Osteoblast (primary cell): ENCODE measurements around the gene ANO2. TPM values are rescaled to one million over a fixed set of nuclear protein-coding genes. Genes with fewer than 3 reads are reported as not detected.

ENCODE experiments used
- DNase-seq: peaks from one replicate; pipeline ENCODE4 v3.0.0; 2011; ENCODE audit warnings: low spot score, mixed read lengths; ENCODE audit not compliant: insufficient read length; ENCODE audit errors: missing footprints
- H2AFZ ChIP-seq: 2 replicates; pipeline ENCODE4 v1.6.0; 2011; ENCODE audit warnings: mild to moderate bottlenecking, low read length
- H3K27ac ChIP-seq: 2 replicates; pipeline ENCODE4 v1.5.1; 2011; ENCODE audit warnings: mild to moderate bottlenecking, low read depth, low read length, moderate library complexity
- H3K27me3 ChIP-seq: 2 replicates; pipeline ENCODE4 v1.6.0; 2012; ENCODE audit warnings: mild to moderate bottlenecking, control low read depth, inconsistent platforms, low read length, moderate library complexity; ENCODE audit not compliant: insufficient read depth
- H3K36me3 ChIP-seq: 2 replicates; pipeline ENCODE4 v1.5.1; 2011; ENCODE audit warnings: mild to moderate bottlenecking, low read length, control low read depth, moderate library complexity; ENCODE audit not compliant: insufficient read depth
- H3K4me1 ChIP-seq: 2 replicates; pipeline ENCODE4 v1.5.1; 2011; ENCODE audit warnings: mild to moderate bottlenecking, low read length, control low read depth, moderate library complexity; ENCODE audit not compliant: insufficient read depth
- H3K4me2 ChIP-seq: 2 replicates; pipeline ENCODE4 v1.6.0; 2011; ENCODE audit warnings: mild to moderate bottlenecking, low read length; ENCODE audit not compliant: insufficient read depth
- H3K4me3 ChIP-seq: fragments of 200-600 bp; sonication (generic); 3 replicates; pipeline ENCODE4 v1.5.1; 2012; ENCODE audit warnings: mild to moderate bottlenecking, low read length, inconsistent platforms; ENCODE audit not compliant: insufficient read depth
- H3K79me2 ChIP-seq: 2 replicates; pipeline ENCODE4 v1.6.0; 2012; ENCODE audit warnings: mild to moderate bottlenecking, low read length, control low read depth, inconsistent platforms; ENCODE audit not compliant: insufficient read depth
- H3K9me3 ChIP-seq: 2 replicates; pipeline ENCODE4 v1.5.1; 2011; ENCODE audit warnings: low read depth, low read length, control low read depth
- H4K20me1 ChIP-seq: 2 replicates; pipeline ENCODE4 v1.6.0; 2012; ENCODE audit warnings: mild to moderate bottlenecking, low read length, control low read depth; ENCODE audit not compliant: insufficient read depth
- total RNA-seq: library from RNA; depleted of rRNA; stranded (reverse); fragments of >200 nt; gene quantifications from 2 replicates; pipeline ENCODE4 v1.2.3, GENCODE V29; 2012
- TF ChIP-seq, protein P1 (sequence below): IDR thresholded peaks from 2 replicates; pipeline ENCODE4 v1.5.1; 2011; ENCODE audit warnings: mild to moderate bottlenecking, low read depth, low read length, moderate library complexity; ENCODE audit errors: extremely low read depth

ANO2 gene
- total RNA-seq, 1 donor: under 0.01 TPM

DNA sequence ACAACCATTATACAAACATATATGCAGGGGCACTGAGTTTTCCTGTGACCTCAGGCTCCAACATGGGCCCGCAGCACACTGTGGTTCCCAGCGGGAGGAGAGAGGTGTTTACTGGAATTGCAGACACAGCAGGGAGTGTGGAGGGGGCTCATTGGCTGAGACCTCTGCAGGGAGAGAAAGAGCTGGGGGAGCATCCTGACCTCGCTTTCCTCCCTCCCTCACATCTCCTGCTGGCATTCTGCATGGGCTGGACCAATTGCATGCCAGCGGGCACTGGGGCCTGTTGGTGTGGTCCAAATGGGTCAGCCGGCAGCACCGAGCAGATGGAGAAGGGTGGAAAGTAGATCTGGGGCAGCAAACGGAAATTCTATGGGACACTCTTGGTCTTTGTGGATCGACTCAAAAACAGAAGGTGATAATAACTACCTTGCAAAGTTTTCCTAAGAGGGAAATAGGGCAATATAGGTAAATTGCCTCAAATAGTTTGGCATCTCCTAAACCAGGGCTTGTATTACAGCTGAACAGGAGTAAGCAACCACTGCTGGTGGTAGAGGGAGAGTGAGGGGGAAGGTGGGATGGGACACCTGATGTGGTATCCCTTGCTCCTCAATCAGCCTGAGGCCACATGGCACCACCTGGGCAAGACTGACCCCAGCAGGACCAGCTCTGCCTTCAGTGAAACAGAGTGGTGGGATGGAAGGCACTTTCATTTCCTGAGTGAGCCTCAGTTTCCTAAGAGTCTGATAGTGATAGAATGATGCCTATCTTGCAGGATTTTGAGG lies 426.3 kb downstream of the ANO2 start:
- Histone ChIP-seq H3K36me3 (no peaks in the 10 kb centered on the region), H2AFZ (no peak overlapping the region), H3K79me2 (no peaks in the 10 kb centered on the region), H3K9me3 (no peaks in the 10 kb centered on the region), H3K4me3 (no peak overlapping the region), H3K27me3 (no peaks in the 10 kb centered on the region), H3K4me2 (no peak overlapping the region), H3K4me1 (no peaks in the 10 kb centered on the region), H3K27ac (no peak overlapping the region), H4K20me1 (no peaks in the 10 kb centered on the region)
- TF ChIP-seq, protein P1, sequence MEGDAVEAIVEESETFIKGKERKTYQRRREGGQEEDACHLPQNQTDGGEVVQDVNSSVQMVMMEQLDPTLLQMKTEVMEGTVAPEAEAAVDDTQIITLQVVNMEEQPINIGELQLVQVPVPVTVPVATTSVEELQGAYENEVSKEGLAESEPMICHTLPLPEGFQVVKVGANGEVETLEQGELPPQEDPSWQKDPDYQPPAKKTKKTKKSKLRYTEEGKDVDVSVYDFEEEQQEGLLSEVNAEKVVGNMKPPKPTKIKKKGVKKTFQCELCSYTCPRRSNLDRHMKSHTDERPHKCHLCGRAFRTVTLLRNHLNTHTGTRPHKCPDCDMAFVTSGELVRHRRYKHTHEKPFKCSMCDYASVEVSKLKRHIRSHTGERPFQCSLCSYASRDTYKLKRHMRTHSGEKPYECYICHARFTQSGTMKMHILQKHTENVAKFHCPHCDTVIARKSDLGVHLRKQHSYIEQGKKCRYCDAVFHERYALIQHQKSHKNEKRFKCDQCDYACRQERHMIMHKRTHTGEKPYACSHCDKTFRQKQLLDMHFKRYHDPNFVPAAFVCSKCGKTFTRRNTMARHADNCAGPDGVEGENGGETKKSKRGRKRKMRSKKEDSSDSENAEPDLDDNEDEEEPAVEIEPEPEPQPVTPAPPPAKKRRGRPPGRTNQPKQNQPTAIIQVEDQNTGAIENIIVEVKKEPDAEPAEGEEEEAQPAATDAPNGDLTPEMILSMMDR: no peak
- DNase-seq: no peak

DNA sequence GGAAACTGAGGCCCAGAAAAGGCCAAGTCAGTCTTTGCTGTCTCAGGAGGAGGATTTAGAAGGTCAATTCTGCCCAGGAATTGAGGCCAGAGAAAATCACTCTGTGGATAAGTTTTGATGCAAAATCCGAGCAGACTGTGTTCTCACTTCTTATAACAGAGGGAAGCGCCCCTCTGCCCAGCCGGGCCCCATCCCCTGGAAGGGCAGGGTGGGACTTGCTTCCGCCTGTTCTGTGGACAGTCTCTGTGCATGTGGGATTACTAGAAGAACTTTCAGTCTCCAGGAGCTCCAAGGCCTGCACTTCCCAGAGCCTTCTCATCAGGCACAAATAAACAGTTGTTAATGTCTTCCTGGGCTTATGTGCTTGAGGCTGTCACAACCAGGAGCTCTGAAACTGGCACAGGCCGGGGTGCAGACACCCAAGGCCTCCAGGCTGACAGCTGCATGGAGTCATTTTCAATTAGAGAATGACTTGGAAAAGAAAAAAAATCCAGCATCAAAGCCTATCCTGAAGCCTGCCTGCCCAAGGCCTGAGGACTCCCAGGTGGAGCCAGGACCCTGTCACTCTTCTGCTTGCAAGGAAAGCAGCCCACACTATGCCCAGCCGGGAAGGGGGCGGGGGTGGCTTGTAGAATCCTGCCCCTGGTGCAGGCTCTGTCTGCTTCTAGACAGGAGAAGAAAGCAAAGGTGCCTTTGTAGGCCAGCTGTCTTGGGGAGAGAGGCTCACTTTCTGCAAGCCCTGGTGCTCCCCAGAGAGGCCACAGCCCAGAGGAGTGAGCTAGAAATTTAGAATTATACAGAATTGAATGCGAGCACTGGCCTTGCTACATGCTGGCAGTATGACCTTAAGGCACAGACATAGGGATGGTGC lies 428.5 kb downstream of the ANO2 start:
- no peaks in the 10 kb centered on the region for H3K27me3 ChIP-seq
- H3K79me2 ChIP-seq: no peaks in the 10 kb centered on the region
- H3K4me2 ChIP-seq: no peak overlapping the region
- no peaks in the 10 kb centered on the region for H4K20me1 ChIP-seq
- no peaks in the 10 kb centered on the region for H3K4me1 ChIP-seq
- H3K36me3 ChIP-seq: no peaks in the 10 kb centered on the region
- DNase-seq: no peak
- TF ChIP-seq, protein P1: no peak
- H3K9me3 ChIP-seq: no peaks in the 10 kb centered on the region
- no peak overlapping the region for H2AFZ ChIP-seq
- H3K27ac ChIP-seq: no peak overlapping the region
- no peak overlapping the region for H3K4me3 ChIP-seq

DNA sequence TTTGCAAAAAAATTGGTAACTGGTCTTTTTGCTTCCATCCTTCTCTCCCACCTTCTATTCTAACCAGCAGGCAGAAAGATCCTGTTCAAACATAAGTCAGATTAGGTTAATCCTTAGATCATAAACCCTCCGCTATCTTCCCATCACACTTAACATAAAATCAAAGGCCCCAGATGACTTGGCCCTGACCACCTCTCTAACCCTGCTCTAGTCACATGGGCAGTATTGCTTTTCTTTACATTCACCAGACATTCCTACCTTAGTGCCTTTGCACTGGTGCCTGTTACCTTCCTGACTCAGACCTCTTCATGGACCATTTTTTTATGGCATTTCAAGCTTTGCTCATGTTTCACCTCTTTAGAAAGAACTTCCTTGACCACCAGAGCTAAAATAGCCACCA lies 429.6 kb downstream of the ANO2 start:
- H3K4me1 ChIP-seq: no peaks in the 10 kb centered on the region
- no peaks in the 10 kb centered on the region for H3K79me2 ChIP-seq
- H3K4me2 ChIP-seq: no peak overlapping the region
- no peak overlapping the region for H3K27ac ChIP-seq
- no peaks in the 10 kb centered on the region for H3K36me3 ChIP-seq
- no peaks in the 10 kb centered on the region for H3K27me3 ChIP-seq
- DNase-seq: no peak
- H3K9me3 ChIP-seq: no peaks in the 10 kb centered on the region
- H2AFZ ChIP-seq: no peak overlapping the region
- TF ChIP-seq, protein P1: no peak
- no peaks in the 10 kb centered on the region for H4K20me1 ChIP-seq
- H3K4me3 ChIP-seq: no peak overlapping the region

DNA sequence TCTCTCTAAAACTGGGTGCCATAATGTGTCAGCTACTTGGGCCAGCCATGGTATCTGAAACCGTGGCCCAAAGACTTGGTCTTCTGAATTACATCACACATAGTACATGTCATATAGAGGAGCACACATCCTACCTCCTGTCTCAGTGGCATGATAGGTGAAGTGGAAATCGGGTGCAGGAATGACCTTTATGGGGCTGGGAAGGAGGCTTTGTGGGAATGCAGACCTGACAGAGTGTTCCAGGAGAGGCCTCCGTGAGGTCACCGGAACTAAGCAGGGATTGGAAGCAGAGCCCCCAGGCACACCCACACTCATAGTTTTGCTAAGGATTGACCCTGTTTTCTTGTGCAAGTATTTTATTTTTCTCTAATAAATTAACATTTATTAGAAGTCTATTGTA lies 430.5 kb downstream of the ANO2 start:
- H3K27ac ChIP-seq: no peak overlapping the region
- no peak overlapping the region for H3K4me3 ChIP-seq
- TF ChIP-seq, protein P1: no peak
- H2AFZ ChIP-seq: no peak overlapping the region
- H3K9me3 ChIP-seq: no peaks in the 10 kb centered on the region
- H3K79me2 ChIP-seq: no peaks in the 10 kb centered on the region
- no peaks in the 10 kb centered on the region for H3K36me3 ChIP-seq
- no peaks in the 10 kb centered on the region for H3K4me1 ChIP-seq
- H3K27me3 ChIP-seq: no peaks in the 10 kb centered on the region
- no peaks in the 10 kb centered on the region for H4K20me1 ChIP-seq
- no peak overlapping the region for H3K4me2 ChIP-seq
- no peak for DNase-seq
